GM06990 (cell line): ENCODE results near the gene MATN3.

ENCODE experiments used
- DNase-seq: peaks from one replicate; pipeline ENCODE4 v3.0.0-alpha.2; 2011; ENCODE audit not compliant: insufficient read length; ENCODE audit errors: extremely low read depth
- H3K27me3 ChIP-seq: replicated peaks from 2 replicates; pipeline ENCODE4 v1.6.0; 2011; ENCODE audit warnings: low read length; ENCODE audit not compliant: control insufficient read depth, insufficient read depth
- H3K36me3 ChIP-seq: 2 replicates; pipeline ENCODE4 v1.5.1; 2011; ENCODE audit warnings: low read length; ENCODE audit not compliant: control insufficient read depth, insufficient read depth
- H3K4me3 ChIP-seq: replicated peaks from 2 replicates; pipeline ENCODE4 v1.5.1; 2011; ENCODE audit warnings: low read depth, mild to moderate bottlenecking, control low read depth, low read length
- TF ChIP-seq, protein P1 (sequence below): IDR thresholded peaks from 2 replicates; pipeline ENCODE4 v1.5.1; 2011; ENCODE audit warnings: low read length, control low read depth, mild to moderate bottlenecking, inconsistent platforms; ENCODE audit not compliant: insufficient read depth, poor library complexity, severe bottlenecking

The MATN3 gene, protein sequence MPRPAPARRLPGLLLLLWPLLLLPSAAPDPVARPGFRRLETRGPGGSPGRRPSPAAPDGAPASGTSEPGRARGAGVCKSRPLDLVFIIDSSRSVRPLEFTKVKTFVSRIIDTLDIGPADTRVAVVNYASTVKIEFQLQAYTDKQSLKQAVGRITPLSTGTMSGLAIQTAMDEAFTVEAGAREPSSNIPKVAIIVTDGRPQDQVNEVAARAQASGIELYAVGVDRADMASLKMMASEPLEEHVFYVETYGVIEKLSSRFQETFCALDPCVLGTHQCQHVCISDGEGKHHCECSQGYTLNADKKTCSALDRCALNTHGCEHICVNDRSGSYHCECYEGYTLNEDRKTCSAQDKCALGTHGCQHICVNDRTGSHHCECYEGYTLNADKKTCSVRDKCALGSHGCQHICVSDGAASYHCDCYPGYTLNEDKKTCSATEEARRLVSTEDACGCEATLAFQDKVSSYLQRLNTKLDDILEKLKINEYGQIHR

DNA sequence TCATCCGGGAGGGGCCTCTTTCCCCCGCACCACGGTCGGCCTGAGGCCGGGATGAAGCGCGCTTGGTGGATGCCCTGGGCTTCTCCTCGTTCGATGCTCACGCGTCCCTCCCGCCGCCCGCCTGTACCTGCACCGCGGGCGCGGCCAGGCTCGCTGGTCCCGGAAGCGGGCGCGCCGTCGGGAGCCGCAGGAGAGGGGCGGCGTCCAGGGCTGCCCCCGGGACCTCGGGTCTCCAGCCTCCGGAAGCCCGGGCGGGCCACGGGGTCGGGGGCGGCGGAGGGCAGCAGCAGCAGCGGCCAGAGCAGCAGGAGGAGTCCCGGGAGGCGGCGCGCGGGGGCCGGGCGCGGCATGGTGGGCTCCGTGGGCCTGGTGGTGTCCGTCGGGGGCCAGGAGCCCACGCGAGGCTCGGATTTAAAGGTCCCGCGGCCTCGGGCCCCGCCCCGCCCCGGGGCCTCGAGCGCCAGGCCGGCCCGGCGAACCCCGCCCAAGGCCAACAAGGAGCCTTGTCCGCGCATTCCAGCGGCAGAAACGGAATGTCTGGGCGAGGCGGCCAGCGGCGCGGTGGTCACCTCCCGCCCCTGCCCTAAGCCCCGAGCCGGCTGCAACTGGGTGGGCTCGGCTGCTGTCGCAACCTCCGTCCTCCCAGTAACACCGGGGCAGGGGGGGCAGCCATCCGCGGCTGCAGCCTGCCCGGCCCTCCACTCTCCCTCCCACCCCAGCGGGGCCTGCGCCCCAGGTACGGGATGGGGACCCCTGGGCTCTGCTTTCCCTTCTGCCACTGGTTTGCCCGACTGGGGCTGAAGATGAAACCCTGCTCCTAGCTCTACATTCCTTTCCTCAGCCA is at the start of gene MATN3:
Gene MATN3, minus strand, starts transcription at position 387 of the 844 bp plus-strand sequence. Its CDS starts 37 bp downstream, at position 350.
- H3K4me3 ChIP-seq, result peak within 1 kb of the TSS; percentile 52
- peak; percentile 4 for DNase-seq
- TF ChIP-seq, protein P1, sequence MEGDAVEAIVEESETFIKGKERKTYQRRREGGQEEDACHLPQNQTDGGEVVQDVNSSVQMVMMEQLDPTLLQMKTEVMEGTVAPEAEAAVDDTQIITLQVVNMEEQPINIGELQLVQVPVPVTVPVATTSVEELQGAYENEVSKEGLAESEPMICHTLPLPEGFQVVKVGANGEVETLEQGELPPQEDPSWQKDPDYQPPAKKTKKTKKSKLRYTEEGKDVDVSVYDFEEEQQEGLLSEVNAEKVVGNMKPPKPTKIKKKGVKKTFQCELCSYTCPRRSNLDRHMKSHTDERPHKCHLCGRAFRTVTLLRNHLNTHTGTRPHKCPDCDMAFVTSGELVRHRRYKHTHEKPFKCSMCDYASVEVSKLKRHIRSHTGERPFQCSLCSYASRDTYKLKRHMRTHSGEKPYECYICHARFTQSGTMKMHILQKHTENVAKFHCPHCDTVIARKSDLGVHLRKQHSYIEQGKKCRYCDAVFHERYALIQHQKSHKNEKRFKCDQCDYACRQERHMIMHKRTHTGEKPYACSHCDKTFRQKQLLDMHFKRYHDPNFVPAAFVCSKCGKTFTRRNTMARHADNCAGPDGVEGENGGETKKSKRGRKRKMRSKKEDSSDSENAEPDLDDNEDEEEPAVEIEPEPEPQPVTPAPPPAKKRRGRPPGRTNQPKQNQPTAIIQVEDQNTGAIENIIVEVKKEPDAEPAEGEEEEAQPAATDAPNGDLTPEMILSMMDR, result no peak
- no peaks in the 10 kb centered on the region for H3K36me3 ChIP-seq
- peaks cover 2% of the 10 kb centered on the region; the same call in 1 of the 2 replicates for H3K27me3 ChIP-seq

DNA sequence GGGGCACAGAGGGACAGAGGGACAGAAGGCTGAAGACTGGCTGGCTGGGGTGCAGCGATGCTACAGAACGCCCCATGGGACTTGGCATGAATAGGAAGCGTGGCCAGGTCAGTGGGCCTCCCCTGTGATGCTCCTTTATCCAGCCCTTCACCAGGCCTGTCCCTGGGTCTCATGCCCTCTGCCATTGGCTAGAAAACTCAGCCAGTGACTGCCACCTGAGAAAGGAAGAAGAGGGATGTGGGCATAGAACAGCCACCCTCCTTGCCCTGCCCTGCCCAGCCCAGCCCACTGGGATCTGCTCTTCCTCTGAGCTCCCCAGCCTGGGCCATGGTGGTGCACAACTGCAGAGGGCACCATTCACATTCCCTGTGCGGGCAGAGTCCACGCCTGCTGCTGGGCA is 49.5 kb upstream of the MATN3 start:
- H3K27me3 ChIP-seq, result no peaks in the 10 kb centered on the region
- TF ChIP-seq, protein P1, result no peak
- no peak overlapping the region for H3K4me3 ChIP-seq
- DNase-seq, result no peak
- no peaks in the 10 kb centered on the region for H3K36me3 ChIP-seq

DNA sequence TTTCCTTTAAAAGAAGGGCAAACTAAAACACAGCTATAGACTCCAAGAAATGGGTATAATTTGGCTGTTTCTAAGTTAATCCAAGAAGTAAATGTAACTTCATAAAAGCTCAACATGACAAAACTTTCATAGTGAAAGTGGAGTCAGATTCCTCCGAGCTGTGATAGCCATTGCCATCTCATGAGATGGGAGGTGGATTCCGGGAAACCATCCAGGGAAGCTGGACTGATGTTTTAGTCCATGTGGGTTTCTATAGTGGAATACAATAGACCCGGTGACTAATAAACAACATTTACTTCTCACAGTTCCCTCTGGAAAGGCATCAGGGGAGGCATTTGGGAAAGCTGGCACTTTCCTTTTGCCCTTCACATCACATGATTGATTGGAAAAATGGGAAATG is 49.0 kb upstream of the MATN3 start:
- H3K4me3 ChIP-seq, result no peak overlapping the region
- DNase-seq, result no peak
- TF ChIP-seq, protein P1, result no peak
- no peaks in the 10 kb centered on the region for H3K27me3 ChIP-seq
- H3K36me3 ChIP-seq, result no peaks in the 10 kb centered on the region

GRCh38 chr2:20060106-20060505 is 47.6 kb upstream of the MATN3 start:
- Histone ChIP-seq H3K27me3 (no peaks in the 10 kb centered on the region), H3K36me3 (no peaks in the 10 kb centered on the region), H3K4me3 (no peak overlapping the region)
- no peak for DNase-seq
- TF ChIP-seq, protein P1, result no peak

GRCh38 chr2:20057268-20057667 is 44.8 kb upstream of the MATN3 start:
- H3K36me3 ChIP-seq, result no peaks in the 10 kb centered on the region
- TF ChIP-seq, protein P1, result no peak
- DNase-seq, result no peak
- no peak overlapping the region for H3K4me3 ChIP-seq
- no peaks in the 10 kb centered on the region for H3K27me3 ChIP-seq
